ENCODE results near the gene ISL1.

DNA sequence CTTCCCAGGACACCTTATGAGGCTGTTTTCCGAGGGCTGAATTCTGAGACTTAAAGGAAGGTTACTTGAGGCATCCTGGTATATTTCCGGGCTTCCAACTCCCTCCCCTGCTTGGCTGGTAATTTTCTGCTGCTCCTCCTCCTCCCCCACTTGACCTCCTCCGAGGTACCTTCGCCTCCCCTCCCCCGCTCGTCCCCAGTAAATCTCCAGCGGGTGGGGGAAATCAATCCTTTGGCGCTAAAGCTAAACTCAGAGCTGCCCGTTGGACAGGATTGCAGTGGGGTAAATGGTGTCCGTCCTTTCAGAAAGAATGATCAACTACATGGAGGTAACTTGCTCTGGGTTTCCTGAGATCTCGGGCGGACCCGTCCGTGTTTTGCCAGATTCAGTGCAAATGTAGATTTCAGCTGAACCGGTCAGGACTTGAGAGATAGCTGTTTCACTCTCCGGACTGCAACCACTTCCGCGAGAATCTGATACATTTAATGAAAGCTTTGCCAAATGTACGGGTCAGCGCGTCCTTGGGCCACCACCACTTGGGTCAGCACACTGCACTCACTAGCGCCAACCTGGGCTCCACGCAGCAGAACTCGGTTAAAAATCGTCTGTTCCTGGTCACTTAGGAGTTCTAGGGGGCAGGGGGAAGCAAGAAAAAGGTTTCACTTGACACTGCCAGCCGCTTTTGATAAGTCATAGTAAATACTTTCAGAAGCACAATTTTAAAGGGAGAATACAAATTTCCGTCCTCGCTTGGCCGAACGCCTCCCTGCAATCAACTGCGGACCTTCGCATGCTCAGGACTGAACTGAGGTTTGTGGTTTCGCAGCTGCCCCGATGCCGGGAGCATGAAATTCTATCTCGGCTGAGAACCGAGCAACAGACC, 4.6 kb upstream of the ISL1 start:
- TF ChIP-seq CTCF (IDR thresholded peaks at IDR 0.05) (no peak), POLR2A (IDR thresholded peaks at IDR 0.05) (no peak)

Measured in thyroid gland (tissue), 4 donors.